ENCODE data around the gene SYTL1. TPM values are rescaled to one million over a fixed set of nuclear protein-coding genes. Genes with fewer than 3 reads are reported as not detected.

The SYTL1 gene
- total and polyA plus RNA-seq, 7 donors: 0.54 to 25.9 (median 2.4) TPM; not detected in 1

DNA sequence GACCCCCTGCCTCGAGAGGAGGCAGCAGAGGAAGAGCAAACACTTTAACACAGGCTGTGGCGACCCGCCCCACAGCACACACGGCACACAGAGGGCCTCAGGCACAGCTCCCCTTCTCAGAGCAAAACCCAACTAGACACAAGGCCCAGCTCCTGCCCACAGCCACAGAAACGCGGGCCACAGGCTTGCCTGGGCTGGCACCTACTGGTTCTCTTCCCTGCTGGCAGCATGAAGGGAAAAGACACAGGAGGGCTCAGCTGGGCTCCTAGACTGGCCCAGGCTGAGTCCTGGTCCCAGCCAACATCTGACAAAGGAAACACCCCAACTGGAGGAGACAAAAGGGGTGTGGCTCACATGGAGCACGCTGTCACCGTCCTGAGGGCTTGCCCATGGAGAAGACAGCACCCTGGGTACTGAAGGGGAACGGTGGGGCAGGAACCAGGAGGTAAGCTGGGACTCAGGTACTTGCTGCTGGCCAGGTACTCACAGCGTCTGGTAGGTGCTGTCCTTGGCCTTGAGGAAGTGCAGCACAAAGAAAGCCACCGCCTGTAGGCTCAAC lies 37.8 kb downstream of the SYTL1 start:
- Histone ChIP-seq H3K9me3 (no peaks in the 10 kb centered on the region), H3K27me3 (peaks cover 0 to 16% (median 12%) of the 10 kb centered on the region in 3 donors), H3K27ac (no peak overlapping the region), H3K4me1 (peaks cover 0 to 6% (median 2%) of the 10 kb centered on the region in 4 donors), H3K4me3 (no peak overlapping the region), H3K36me3 (no peaks in the 10 kb centered on the region)
- TF ChIP-seq POLR2AphosphoS5 (IDR thresholded peaks at IDR 0.05) (no peak), POLR2A (IDR thresholded peaks at IDR 0.05) (no peak), CTCF (IDR thresholded peaks at IDR 0.05) (no peak), EP300 (IDR thresholded peaks at IDR 0.05) (no peak)
- 64 to 81% methylated on average over 11 of the region's 11 CpGs for WGBS, 2 donors
- intact Hi-C loops (cut with DNase I): no loop called here
- no peak for DNase-seq

DNA sequence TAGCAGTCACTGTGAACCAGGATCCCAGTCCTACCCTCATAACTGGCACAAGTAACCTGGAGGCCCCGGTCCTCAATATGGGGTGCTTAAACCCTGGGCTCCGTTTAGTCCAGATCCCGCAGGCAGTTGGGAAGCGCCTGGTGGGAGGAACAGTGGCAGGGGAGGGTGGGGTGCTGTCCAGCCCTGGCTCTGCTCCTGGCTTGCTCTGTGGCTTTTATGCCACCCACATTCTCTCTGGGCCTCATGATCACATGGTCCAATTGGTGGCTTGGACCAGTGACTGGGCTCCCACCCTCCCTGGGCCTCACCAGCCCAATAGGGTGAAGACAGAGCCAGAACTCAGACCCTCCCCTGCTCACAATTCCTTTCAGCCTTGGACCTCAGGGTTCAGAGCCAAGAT lies 38.4 kb downstream of the SYTL1 start:
- Histone ChIP-seq H3K9me3 (no peaks in the 10 kb centered on the region), H3K4me1 (peaks cover 0 to 6% (median 2%) of the 10 kb centered on the region in 4 donors), H3K27me3 (peaks cover 0 to 16% (median 12%) of the 10 kb centered on the region in 3 donors), H3K27ac (no peak overlapping the region), H3K36me3 (no peaks in the 10 kb centered on the region), H3K4me3 (no peak overlapping the region)
- intact Hi-C loops (cut with DNase I): no loop called here
- TF ChIP-seq CTCF (IDR thresholded peaks at IDR 0.05) (no peak), POLR2AphosphoS5 (IDR thresholded peaks at IDR 0.05) (no peak), EP300 (IDR thresholded peaks at IDR 0.05) (no peak), POLR2A (IDR thresholded peaks at IDR 0.05) (no peak)
- 89 to 92% methylated on average over 4 of the region's 4 CpGs for WGBS, 2 donors
- no peak for DNase-seq

DNA sequence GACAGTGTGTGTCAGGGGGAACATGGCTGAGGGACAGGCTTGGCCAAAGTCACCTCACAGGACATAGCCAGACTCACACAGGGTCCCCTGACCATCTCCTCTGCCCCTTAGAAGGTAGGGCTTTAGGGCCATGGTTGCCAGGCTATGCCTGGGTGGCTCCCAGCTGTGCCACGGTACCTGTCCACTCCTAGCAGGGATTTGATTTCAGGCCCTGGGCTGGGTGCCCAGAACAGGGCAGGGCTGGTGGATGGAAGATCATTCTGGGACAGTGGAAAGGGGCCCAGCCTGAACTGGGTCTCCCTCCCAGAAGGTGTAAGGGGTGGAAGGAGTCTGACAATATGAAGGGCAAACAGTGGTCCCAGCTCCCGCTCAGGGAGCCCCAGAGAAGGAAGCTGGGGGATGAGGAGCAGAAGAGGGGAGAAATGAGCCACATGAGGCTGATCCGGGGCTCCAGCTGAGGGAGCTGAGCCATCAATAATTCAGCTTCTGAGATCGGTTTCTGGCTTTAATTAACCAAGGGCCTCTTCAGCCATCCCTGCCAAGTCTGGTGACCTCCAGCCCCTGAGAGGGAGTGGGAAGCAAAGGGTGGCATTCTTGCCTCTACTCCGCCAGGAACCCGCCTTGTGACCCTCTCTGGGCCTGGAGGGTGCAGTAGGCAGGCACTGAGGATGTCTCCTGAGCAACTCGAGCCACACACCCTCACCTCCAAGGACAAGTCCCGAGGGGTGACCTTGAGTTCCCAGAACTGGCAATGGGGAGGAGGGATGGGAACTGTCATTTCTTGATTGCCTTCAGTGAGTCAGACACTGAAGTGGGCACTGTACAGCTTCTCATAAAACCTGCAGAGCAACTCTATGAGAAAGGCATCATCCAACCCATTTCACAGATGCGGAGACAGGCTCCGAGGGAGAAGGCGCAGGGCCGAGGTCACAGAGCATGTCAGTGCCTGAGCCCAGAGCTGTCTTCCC lies 39.2 kb downstream of the SYTL1 start:
- no peaks in the 10 kb centered on the region for H3K9me3 ChIP-seq
- peaks cover 0 to 16% (median 12%) of the 10 kb centered on the region in 3 donors for H3K27me3 ChIP-seq
- no peak overlapping the region for H3K27ac ChIP-seq
- H3K36me3 ChIP-seq: no peaks in the 10 kb centered on the region
- H3K4me3 ChIP-seq: no peak overlapping the region
- no peak for DNase-seq
- 62 to 84% methylated on average over 12 of the region's 12 CpGs for whole genome bisulfite sequencing, 2 donors
- peaks cover 0 to 6% (median 2%) of the 10 kb centered on the region in 4 donors for H3K4me1 ChIP-seq
- no peak for TF ChIP-seq POLR2A (IDR thresholded peaks at IDR 0.05)
- no peak for TF ChIP-seq CTCF (IDR thresholded peaks at IDR 0.05)
- no peak for TF ChIP-seq EP300 (IDR thresholded peaks at IDR 0.05)
- no peak for TF ChIP-seq POLR2AphosphoS5 (IDR thresholded peaks at IDR 0.05)
- intact Hi-C loops (cut with DNase I): no loop called here

DNA sequence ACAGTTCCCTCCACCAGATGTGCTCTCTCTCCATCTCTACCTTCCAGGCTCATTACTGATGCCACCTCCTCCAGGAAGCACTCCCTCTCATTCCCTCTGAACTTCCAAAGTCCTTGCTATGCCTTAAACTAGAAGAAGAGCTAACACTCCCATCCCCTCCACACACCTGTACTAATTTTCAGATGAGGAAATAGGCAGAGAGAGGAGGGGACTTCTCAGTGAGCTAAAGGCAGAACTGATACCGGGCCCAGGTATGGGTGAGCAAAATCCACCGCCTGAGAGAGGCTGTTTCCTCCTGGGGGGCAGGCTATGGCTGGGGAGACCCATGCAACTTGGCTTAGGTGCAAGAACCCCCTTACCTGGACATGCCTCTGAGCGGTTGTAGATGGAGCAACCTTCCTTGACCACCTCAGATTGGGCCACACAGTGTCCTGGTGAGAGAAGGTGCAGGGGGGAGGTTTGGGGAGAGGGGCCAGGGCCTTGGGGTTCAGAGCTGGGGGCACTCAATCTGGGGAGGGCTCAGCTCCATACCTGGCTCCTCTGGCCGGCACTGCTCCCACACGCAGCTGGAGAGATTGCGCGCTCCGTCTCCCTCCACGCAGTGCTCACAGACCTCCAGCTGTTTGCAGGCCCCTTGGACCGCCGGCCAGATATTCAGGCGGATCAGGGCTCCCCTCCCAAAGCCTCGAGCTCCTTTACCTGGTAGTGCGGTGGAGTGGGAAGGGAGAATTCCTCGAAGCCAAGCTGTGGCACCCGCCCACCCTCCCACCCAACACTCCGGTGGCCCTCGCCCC lies 40.3 kb downstream of the SYTL1 start:
- WGBS, 2 donors: 74 to 80% methylated on average over 18 of the region's 18 CpGs
- Histone ChIP-seq H3K27me3 (peaks cover 0 to 16% (median 12%) of the 10 kb centered on the region in 3 donors), H3K36me3 (no peaks in the 10 kb centered on the region), H3K4me1 (peaks cover 0 to 6% (median 2%) of the 10 kb centered on the region in 4 donors), H3K27ac (no peak overlapping the region), H3K4me3 (no peak overlapping the region), H3K9me3 (no peaks in the 10 kb centered on the region)
- DNase-seq: no peak
- intact Hi-C loops (cut with DNase I): no loop called here
- TF ChIP-seq POLR2AphosphoS5 (IDR thresholded peaks at IDR 0.05): no peak
- no peak for TF ChIP-seq POLR2A (IDR thresholded peaks at IDR 0.05)
- TF ChIP-seq EP300 (IDR thresholded peaks at IDR 0.05): no peak
- no peak for TF ChIP-seq CTCF (IDR thresholded peaks at IDR 0.05)
